NCI-H226 (cell line): ENCODE measurements around the gene JOSD2.
"Not testable (repeated sequence)": the region's sequence is repeated elsewhere in the genome, so short reads cannot be mapped to it uniquely, and the experiment has no call there.

Experiments used
- DNase-seq: peaks from one replicate; pipeline ENCODE4 v3.0.0-alpha.2; 2015

Gene JOSD2

GRCh38 chr19:50475101-50475568 is 35.9 kb downstream of the JOSD2 start:
- no peak for DNase-seq

GRCh38 chr19:50473336-50473735 is 37.7 kb downstream of the JOSD2 start:
- DNase-seq: not testable (repeated sequence)

GRCh38 chr19:50468818-50469217 is 42.2 kb downstream of the JOSD2 start:
- DNase-seq: no peak

GRCh38 chr19:50467566-50467965 is 43.4 kb downstream of the JOSD2 start:
- DNase-seq: no peak

GRCh38 chr19:50466706-50467039 is 44.3 kb downstream of the JOSD2 start:
- DNase-seq: no peak

- DNase-seq: no peak
Observed at GRCh38 chr19:50465986-50466705, 44.8 kb downstream of the JOSD2 start.

GRCh38 chr19:50465000-50465399 is 46.0 kb downstream of the JOSD2 start:
- no peak for DNase-seq

- DNase-seq: no peak
Observed at GRCh38 chr19:50464348-50464747, 46.6 kb downstream of the JOSD2 start.

- DNase-seq: no peak
Observed at GRCh38 chr19:50462970-50463369, 48.0 kb downstream of the JOSD2 start.

GRCh38 chr19:50461066-50461875 is 49.7 kb downstream of the JOSD2 start:
- peak; percentile 45 for DNase-seq

- DNase-seq: peak; percentile 57
Observed at GRCh38 chr19:50460161-50460765, 50.7 kb downstream of the JOSD2 start.

GRCh38 chr19:50459638-50460037 is 51.4 kb downstream of the JOSD2 start:
- DNase-seq: no peak

GRCh38 chr19:50459067-50459456 is 51.9 kb downstream of the JOSD2 start:
- no peak for DNase-seq

- no peak for DNase-seq
Observed at GRCh38 chr19:50458396-50459066, 52.5 kb downstream of the JOSD2 start.

- no peak for DNase-seq
Observed at GRCh38 chr19:50457300-50457699, 53.7 kb downstream of the JOSD2 start.
